OCI-M2 (cell line): Measurements from ENCODE around the gene CD2AP.
A peak's percentile ranks its signal among the peaks of the same experiment; 100 is the strongest.
"Not testable (repeated sequence)": the region's sequence is repeated elsewhere in the genome, so short reads cannot be mapped to it uniquely, and the experiment has no call there.

Source experiments
- DNase-seq: peaks from one replicate; lab custom pipeline; 2025; ENCODE audit not compliant: unreplicated experiment; lab: John Stamatoyannopoulos, UW

Gene CD2AP

GRCh38 chr6:47631269-47631772 lies 153.7 kb downstream of the CD2AP start:
- DNase-seq = peak; percentile 63

DNA sequence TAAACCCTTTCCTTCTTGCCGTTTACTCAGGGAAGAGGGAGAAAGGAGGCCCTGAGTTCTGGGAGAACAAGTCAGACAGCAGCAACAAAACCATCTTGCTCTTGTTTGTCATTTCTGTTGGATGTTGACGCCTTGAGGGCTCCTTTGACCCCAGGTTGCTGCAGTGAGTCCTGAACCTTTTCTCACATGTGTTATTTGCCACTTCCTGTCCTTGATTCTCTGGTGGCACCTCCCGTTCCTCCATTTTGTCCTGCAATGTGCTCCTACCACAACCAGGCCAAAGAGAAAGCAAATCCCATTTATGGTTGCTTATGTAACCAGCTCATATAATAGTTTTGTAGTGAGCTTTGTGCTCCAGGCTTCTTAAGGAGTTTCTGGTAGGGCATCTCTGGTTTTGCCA lies 154.2 kb downstream of the CD2AP start:
- DNase-seq = no peak

- no peak for DNase-seq
Observed at GRCh38 chr6:47633141-47633540, 155.6 kb downstream of the CD2AP start.

GRCh38 chr6:47634210-47635047 lies 156.8 kb downstream of the CD2AP start:
- DNase-seq = no peak

DNA sequence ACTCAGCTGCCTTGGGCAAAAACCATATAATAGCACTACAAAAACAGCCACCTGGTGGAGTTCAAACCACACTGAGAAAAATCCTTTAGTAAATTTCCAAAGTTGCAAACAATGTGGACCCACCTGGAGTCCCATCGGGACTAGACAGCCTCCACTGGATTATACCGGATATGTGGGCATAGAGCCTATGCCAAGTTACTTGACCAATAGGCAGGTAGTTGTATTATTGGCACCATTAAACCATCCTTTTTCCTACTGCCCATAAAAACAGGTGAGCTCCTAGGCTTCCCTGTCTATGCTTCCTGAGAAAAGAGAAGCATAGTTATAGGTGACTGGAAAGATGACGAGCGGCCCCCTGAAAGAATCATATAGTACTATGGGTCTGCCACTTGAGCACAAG lies 169.1 kb downstream of the CD2AP start:
- no peak for DNase-seq

- DNase-seq = no peak
Observed at GRCh38 chr6:47647188-47647587, 169.6 kb downstream of the CD2AP start.

DNA sequence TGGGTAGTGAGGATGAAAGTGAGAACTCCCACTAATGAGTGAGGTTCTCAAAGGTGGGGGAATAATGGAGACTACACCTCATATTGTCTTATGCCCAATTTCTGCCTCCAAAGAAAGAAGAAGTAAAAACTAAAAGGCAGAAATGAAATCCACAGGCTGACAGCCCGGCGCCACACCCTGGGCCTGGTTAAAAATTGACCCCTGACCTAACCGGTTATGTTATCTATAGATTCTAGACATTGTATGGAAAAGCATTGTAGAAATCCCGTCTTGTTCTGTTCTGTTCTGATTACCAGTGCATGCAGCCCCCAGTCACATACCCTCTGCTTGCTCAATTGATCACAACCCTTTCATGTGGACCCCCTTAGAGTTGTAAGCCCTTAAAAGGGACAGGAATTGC lies 170.0 kb downstream of the CD2AP start:
- not testable (repeated sequence) for DNase-seq

- DNase-seq = no peak
Observed at GRCh38 chr6:47648031-47648430, 170.4 kb downstream of the CD2AP start.

DNA sequence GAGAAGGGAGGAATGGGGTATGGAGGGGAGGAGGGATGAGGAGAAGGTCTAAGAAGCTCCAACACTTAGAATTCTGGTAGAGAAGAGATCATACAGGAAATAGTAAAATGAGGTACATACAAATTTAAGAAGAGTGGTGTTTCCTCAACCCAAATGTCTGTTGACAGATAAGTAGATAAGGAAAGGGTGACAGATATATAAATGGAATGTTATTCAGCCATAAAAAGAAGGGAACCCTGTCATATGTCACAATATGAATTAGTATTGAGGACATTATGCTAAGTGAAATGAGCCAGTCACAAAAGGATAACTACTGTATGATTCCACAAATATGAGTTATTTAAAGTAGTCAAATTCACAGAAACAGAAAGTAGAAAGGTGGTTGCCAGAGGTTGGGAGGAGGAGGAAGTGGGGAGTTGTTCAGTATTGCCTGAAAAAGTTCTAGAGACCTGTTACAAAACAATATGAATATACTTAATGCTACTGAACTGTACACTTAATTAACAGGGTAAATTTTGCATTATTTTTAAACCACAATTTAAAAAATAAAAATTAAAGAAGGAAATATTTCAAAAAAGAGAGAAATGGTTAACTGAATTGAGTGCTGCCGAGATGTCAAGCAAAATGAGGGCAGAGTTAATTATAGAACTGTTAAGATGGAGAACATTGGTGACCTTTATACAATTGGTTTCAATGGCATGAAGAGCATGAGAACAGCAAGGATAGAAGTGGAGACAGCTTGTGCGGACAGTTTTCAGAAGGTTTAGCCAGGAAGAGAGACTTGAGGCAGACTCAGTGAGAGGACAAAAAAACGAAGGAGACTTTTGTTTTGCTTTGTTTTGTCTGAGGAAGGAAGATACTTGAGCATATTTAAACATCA lies 173.2 kb downstream of the CD2AP start:
- no peak for DNase-seq

GRCh38 chr6:47651505-47651944 lies 173.9 kb downstream of the CD2AP start:
- DNase-seq = no peak

DNA sequence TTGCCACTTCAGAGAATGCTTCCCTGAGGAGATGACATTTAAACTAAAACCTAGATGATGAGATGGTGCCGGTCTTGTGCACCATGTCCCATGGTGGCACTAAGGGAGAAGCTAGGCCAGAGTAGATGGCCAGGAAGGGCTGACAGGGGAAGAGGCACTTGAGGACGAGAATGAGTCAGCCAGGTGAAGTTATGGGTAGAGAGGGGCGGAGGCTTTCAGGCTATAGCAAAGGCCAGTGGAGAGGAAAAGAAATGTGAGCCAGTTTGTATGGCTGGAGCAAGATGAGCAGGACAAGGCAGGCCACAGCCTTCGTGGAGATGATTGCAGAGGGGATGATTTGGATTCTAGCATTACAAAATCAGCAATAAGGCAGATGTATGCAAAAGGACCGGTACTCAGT lies 176.1 kb downstream of the CD2AP start:
- no peak for DNase-seq

DNA sequence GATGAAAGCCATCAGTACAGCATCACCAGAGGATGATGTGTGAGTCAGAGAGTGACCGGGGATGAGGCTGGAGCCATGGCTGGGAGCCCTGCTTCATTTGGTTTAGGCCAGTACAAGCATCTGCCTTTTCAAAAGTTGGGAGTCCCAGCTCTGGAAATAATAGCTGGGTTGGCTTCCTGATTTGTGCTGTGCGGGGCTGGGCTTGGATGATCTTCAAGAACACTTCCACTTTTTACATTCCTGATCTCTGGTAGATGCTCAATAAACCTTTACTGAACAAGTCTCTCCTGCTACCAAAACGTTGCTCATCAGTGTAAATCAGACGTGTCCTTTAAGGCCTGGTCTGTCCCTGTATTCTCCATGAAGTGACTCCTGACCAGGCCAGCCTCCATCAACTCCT lies 176.7 kb downstream of the CD2AP start:
- no peak for DNase-seq

- no peak for DNase-seq
Observed at GRCh38 chr6:47655719-47656595, 178.4 kb downstream of the CD2AP start.

GRCh38 chr6:47661960-47662359 lies 184.4 kb downstream of the CD2AP start:
- DNase-seq = no peak

GRCh38 chr6:47663462-47664216 lies 186.1 kb downstream of the CD2AP start:
- DNase-seq = no peak

DNA sequence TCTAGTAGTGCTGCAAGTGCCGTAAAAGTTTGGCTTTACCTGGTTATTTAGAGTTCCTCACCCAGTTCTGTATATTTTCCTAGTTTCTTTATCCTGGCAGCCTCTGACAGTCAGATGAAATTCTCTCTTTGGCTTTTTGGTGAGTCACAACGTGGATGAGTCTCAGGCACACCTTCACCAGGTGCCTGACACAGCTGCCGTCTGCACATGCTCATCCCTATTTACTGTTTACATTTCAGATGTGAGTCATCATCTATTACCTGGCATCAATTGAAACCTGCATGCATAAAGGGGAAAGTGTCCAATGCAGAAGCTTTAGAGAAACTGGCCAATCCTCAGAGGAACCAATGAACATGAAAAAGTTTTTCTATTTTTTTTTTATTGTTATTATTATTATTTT lies 187.5 kb downstream of the CD2AP start:
- DNase-seq = no peak

DNA sequence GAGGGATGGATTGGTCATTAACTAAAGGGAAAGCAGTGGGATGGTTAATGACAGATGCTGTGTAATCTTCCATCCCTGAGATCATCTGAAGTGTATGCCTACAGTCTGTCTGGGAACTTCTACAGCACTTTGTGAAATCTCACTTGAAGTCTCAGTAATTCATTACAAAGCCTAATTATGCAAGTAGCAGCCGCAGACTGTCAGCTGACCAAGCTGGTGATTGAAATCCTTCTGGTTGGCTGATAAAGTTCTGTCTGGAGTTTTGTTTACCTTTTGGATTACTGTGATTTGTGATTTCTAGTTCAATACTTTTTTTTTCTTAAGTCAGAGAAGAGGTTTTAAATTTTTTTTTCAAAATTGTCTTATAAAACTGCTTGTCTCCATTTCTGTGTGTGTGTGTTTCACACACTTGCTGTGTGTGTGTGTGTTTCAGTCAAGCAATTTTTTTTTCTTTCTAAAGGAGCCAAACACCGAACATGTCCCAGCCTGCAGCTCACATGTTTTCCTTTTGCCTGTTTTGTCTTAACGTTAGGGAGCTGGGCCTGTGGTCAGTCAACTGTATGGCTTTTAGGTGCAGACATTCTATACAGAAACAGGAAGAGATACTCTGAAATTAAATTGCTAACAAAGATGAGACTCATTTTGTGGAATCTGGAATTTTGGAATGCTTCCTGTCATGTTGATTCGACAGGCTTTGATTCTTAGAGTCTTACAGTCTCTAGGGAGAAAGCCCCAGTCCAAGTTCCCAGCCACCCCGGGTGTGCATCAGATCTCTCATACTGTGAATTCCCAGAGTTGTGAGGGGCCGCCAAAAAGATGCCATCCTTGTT lies 192.3 kb downstream of the CD2AP start:
- no peak for DNase-seq

GRCh38 chr6:47670851-47671250 lies 193.3 kb downstream of the CD2AP start:
- DNase-seq = no peak

DNA sequence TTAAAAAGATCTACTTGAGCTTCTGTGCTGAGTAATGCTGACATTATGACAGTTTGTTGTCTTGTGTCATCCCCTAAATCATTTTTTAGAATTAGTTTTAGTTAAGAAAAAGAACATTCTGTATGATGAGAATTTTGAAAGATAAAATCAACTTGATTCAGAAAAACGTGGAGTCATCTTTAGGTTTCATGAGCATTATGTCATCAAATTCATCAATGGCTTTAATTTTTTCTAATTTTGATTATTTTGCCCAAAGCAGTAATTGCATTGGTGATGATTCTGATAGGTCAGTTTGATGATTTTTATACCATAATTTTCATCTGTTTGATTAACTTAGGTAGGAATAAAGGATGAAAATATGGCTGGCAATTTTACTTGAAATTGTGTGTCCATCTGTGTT lies 194.2 kb downstream of the CD2AP start:
- no peak for DNase-seq
